Measurements from ENCODE around the gene PKDCC. TPM values are rescaled to one million over a fixed set of nuclear protein-coding genes. Genes with fewer than 3 reads are reported as not detected.

PKDCC gene
- total and polyA plus RNA-seq, 2 of the 13 experiments (the other 11 are each of a cell fraction or from before 2014, with no cell fraction given) = 52.6 to 58.8 TPM

GRCh38 chr2:42107249-42108042 lies 59.6 kb downstream of the PKDCC start (continued):
- TF ChIP-seq, protein P1, sequence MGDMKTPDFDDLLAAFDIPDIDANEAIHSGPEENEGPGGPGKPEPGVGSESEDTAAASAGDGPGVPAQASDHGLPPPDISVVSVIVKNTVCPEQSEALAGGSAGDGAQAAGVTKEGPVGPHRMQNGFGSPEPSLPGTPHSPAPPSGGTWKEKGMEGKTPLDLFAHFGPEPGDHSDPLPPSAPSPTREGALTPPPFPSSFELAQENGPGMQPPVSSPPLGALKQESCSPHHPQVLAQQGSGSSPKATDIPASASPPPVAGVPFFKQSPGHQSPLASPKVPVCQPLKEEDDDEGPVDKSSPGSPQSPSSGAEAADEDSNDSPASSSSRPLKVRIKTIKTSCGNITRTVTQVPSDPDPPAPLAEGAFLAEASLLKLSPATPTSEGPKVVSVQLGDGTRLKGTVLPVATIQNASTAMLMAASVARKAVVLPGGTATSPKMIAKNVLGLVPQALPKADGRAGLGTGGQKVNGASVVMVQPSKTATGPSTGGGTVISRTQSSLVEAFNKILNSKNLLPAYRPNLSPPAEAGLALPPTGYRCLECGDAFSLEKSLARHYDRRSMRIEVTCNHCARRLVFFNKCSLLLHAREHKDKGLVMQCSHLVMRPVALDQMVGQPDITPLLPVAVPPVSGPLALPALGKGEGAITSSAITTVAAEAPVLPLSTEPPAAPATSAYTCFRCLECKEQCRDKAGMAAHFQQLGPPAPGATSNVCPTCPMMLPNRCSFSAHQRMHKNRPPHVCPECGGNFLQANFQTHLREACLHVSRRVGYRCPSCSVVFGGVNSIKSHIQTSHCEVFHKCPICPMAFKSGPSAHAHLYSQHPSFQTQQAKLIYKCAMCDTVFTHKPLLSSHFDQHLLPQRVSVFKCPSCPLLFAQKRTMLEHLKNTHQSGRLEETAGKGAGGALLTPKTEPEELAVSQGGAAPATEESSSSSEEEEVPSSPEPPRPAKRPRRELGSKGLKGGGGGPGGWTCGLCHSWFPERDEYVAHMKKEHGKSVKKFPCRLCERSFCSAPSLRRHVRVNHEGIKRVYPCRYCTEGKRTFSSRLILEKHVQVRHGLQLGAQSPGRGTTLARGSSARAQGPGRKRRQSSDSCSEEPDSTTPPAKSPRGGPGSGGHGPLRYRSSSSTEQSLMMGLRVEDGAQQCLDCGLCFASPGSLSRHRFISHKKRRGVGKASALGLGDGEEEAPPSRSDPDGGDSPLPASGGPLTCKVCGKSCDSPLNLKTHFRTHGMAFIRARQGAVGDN (CRISPR knock-in tag; IDR thresholded peaks at IDR 0.05) = no peak
- TF ChIP-seq ETS1 (CRISPR knock-in tag; IDR thresholded peaks at IDR 0.05) = no peak
- no peak for TF ChIP-seq POLR2A (IDR thresholded peaks at IDR 0.05; ENCODE audit: insufficient read depth in 1 of 2, low read depth in 2 of 2, low read length in 2 of 2)
- no peak for TF ChIP-seq ZNF784 (CRISPR knock-in tag; IDR thresholded peaks at IDR 0.05; ENCODE audit: borderline replicate concordance)
- TF ChIP-seq ZNF691 (CRISPR knock-in tag; IDR thresholded peaks at IDR 0.05; ENCODE audit: borderline replicate concordance, low read depth) = no peak
- no peak for TF ChIP-seq ZNF17 (CRISPR knock-in tag; IDR thresholded peaks at IDR 0.05)
- no peak for TF ChIP-seq HDAC6 (IDR thresholded peaks at IDR 0.05; ENCODE audit: low read depth, low read length)
- no peak for TF ChIP-seq SETDB1 (CRISPR knock-in tag; IDR thresholded peaks at IDR 0.05; ENCODE audit: borderline replicate concordance)
- TF ChIP-seq, protein P2, sequence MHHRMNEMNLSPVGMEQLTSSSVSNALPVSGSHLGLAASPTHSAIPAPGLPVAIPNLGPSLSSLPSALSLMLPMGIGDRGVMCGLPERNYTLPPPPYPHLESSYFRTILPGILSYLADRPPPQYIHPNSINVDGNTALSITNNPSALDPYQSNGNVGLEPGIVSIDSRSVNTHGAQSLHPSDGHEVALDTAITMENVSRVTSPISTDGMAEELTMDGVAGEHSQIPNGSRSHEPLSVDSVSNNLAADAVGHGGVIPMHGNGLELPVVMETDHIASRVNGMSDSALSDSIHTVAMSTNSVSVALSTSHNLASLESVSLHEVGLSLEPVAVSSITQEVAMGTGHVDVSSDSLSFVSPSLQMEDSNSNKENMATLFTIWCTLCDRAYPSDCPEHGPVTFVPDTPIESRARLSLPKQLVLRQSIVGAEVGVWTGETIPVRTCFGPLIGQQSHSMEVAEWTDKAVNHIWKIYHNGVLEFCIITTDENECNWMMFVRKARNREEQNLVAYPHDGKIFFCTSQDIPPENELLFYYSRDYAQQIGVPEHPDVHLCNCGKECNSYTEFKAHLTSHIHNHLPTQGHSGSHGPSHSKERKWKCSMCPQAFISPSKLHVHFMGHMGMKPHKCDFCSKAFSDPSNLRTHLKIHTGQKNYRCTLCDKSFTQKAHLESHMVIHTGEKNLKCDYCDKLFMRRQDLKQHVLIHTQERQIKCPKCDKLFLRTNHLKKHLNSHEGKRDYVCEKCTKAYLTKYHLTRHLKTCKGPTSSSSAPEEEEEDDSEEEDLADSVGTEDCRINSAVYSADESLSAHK (CRISPR knock-in tag; IDR thresholded peaks at IDR 0.05; ENCODE audit: borderline replicate concordance) = no peak
- TF ChIP-seq SMARCC2 (IDR thresholded peaks at IDR 0.05) = no peak
- peak; percentile 57 for TF ChIP-seq BRD4 (CRISPR knock-in tag; IDR thresholded peaks at IDR 0.05)
- TF ChIP-seq GTF2F1 (IDR thresholded peaks at IDR 0.05; ENCODE audit: low read length) = no peak
- TF ChIP-seq ZNF513 (CRISPR knock-in tag; conservative IDR thresholded peaks at IDR 0.05) = no peak
- peak; percentile 30; the same call in 1 of the 2 replicates for TF ChIP-seq ZBTB25 (CRISPR knock-in tag; IDR thresholded peaks at IDR 0.05)
- TF ChIP-seq TAF1 (CRISPR knock-in tag; IDR thresholded peaks at IDR 0.05) = no peak; the same call in 1 of the 2 replicates
- no peak for TF ChIP-seq ZNF484 (CRISPR knock-in tag; IDR thresholded peaks at IDR 0.05; ENCODE audit: borderline replicate concordance, low read depth)

Measured in HepG2 (cell line).